NCI-H2107 treated with DMSO at 0.1 percent for 48 hours (cell line): ENCODE measurements around the gene PHYHIPL.
A peak's percentile ranks its signal among the peaks of the same experiment; 100 is the strongest.
"Not testable (repeated sequence)": the region's sequence is repeated elsewhere in the genome, so short reads cannot be mapped to it uniquely, and the experiment has no call there.

ENCODE experiments used
- DNase-seq: peaks from one replicate; lab custom pipeline; 2025; ENCODE audit not compliant: unreplicated experiment; lab: John Stamatoyannopoulos, UW

PHYHIPL gene

GRCh38 chr10:59190332-59190731 lies 13.9 kb downstream of the PHYHIPL start:
- no peak for DNase-seq

GRCh38 chr10:59206204-59206720 lies 29.8 kb downstream of the PHYHIPL start:
- DNase-seq: no peak

- no peak for DNase-seq
Observed at GRCh38 chr10:59212301-59212798, 35.9 kb downstream of the PHYHIPL start.

- no peak for DNase-seq
Observed at GRCh38 chr10:59214160-59214559, 37.7 kb downstream of the PHYHIPL start.

GRCh38 chr10:59216178-59216869 lies 39.9 kb downstream of the PHYHIPL start:
- no peak for DNase-seq

- DNase-seq: no peak
Observed at GRCh38 chr10:59222788-59223187, 46.3 kb downstream of the PHYHIPL start.

GRCh38 chr10:59223597-59223996 lies 47.2 kb downstream of the PHYHIPL start:
- not testable (repeated sequence) for DNase-seq

GRCh38 chr10:59225211-59225610 lies 48.8 kb downstream of the PHYHIPL start:
- no peak for DNase-seq

- DNase-seq: no peak
Observed at GRCh38 chr10:59227136-59227673, 50.8 kb downstream of the PHYHIPL start.

- DNase-seq: no peak
Observed at GRCh38 chr10:59229441-59229840, 53.0 kb downstream of the PHYHIPL start.

- DNase-seq: no peak
Observed at GRCh38 chr10:59234194-59234593, 57.8 kb downstream of the PHYHIPL start.

GRCh38 chr10:59234816-59235429 lies 58.5 kb downstream of the PHYHIPL start:
- DNase-seq: peak; percentile 7

- DNase-seq: no peak
Observed at GRCh38 chr10:59236064-59236697, 59.7 kb downstream of the PHYHIPL start.

GRCh38 chr10:59237775-59238174 lies 61.3 kb downstream of the PHYHIPL start:
- DNase-seq: no peak

GRCh38 chr10:59239108-59239507 lies 62.7 kb downstream of the PHYHIPL start:
- DNase-seq: not testable (repeated sequence)

- DNase-seq: peak; percentile 16
Observed at GRCh38 chr10:59240582-59241183, 64.2 kb downstream of the PHYHIPL start.

- no peak for DNase-seq
Observed at GRCh38 chr10:59242057-59242456, 65.6 kb downstream of the PHYHIPL start.

GRCh38 chr10:59242991-59243390 lies 66.5 kb downstream of the PHYHIPL start:
- no peak for DNase-seq

GRCh38 chr10:59243611-59244195 lies 67.3 kb downstream of the PHYHIPL start:
- DNase-seq: no peak

GRCh38 chr10:59244871-59245270 lies 68.4 kb downstream of the PHYHIPL start:
- no peak for DNase-seq

- DNase-seq: no peak
Observed at GRCh38 chr10:59245686-59246085, 69.2 kb downstream of the PHYHIPL start.
